Activated naive CD4-positive, alpha-beta T cell treated with anti-CD3 and anti-CD28 coated beads for 36 hours (primary cell): Measurements from ENCODE around the gene PUDP. TPM values are rescaled to one million over a fixed set of nuclear protein-coding genes. Genes with fewer than 3 reads are reported as not detected.
"Not testable (repeated sequence)": the region's sequence is repeated elsewhere in the genome, so short reads cannot be mapped to it uniquely, and the experiment has no call there.

ENCODE experiments used
- CTCF ChIA-PET: fragments of 350-600 bp; sonication (Branson Sonifier 250); formaldehyde crosslinking; loops from one replicate; lab custom pipeline; 2021; ENCODE audit warnings: antibody characterized with exemption; lab: Charles Lee
- DNase-seq: peaks from one replicate; pipeline ENCODE4 v3.0.0-alpha.2; 2020
- H3K27ac Mint-ChIP-seq: one replicate; pipeline ENCODE4 v1.8.0; 2021; ENCODE audit warnings: mild to moderate bottlenecking, mixed read lengths
- H3K27me3 Mint-ChIP-seq: one replicate; pipeline ENCODE4 v1.8.0; 2021; ENCODE audit warnings: low read depth, mixed read lengths
- H3K36me3 Mint-ChIP-seq: one replicate; pipeline ENCODE4 v1.8.0; 2021; ENCODE audit warnings: low read depth, mixed read lengths
- H3K4me1 Mint-ChIP-seq: one replicate; pipeline ENCODE4 v1.8.0; 2021; ENCODE audit warnings: low read depth, mixed read lengths
- H3K4me3 Mint-ChIP-seq: one replicate; pipeline ENCODE4 v1.8.0; 2021; ENCODE audit warnings: mild to moderate bottlenecking, moderate library complexity, mixed read lengths
- H3K9me3 Mint-ChIP-seq: one replicate; pipeline ENCODE4 v1.8.0; 2021; ENCODE audit warnings: mixed read lengths
- intact Hi-C: fragments of 100-400 bp; cut with micrococcal nuclease; formaldehyde crosslinking; loops from one replicate; pipeline ENCODE4 v1.15.1; 2023
- microRNA-seq: library from miRNA; unstranded; fragments of <30 nt; microRNA quantifications from one replicate; pipeline ENCODE4 v1.2.0, GENCODE V29; 2022; ENCODE audit warnings: borderline microRNAs expressed, borderline replicate concordance
- total RNA-seq, 2 experiments: library from RNA; stranded (reverse); gene quantifications; one replicate each; pipeline ENCODE4 v1.2.3, GENCODE V29; 2021

PUDP gene
- total RNA-seq, 2 experiments from 2014 or later: 10.7 to 13.6 TPM

DNA sequence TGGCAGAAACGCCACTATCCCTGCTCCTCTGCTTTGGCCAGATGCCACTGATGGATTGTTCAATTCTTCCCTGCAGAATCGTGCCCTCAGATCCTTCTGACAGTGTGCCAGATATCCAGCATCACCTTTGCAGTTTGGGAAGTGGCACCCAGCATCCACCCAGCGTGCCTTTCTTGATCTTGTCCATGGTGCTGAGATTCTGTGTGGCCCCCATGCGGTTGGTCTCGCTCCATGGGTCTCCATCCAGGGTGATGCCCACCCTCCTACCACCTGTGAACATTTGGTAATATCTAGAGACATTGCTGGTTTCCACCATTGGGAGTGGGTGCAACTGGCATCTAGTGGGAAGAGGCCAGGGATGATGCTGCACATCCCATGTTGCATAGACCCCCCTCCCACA lies 121.6 kb downstream of the PUDP start:
- H3K4me3 Mint-ChIP-seq, H3K27ac Mint-ChIP-seq, H3K4me1 Mint-ChIP-seq, H3K9me3 Mint-ChIP-seq, H3K27me3 Mint-ChIP-seq, H3K36me3 Mint-ChIP-seq, intact Hi-C loops, CTCF ChIA-PET, DNase-seq: not testable (repeated sequence)

DNA sequence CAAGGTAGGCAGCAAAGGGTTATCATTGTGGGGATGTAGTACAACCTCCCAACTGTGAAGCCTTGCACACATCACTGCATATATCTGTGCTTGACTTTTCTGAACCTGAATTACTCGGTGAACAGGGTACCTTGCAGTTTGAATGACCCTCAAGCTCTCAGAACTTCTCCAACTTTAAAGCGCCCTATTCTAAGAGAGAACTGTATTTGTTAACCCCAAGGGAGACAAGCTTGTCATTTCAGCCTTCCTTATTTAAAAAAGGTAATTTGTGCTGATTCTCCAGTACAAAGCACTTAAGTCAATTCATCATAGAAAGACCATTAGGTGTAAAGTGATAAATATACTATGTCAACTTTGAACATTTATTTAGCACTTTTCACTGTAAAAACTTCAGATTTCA lies 122.5 kb downstream of the PUDP start:
- no peak overlapping the region for H3K4me3 Mint-ChIP-seq
- H3K27me3 Mint-ChIP-seq: no peaks in the 10 kb centered on the region
- no peak overlapping the region for H3K27ac Mint-ChIP-seq
- no peak for DNase-seq
- H3K36me3 Mint-ChIP-seq: no peaks in the 10 kb centered on the region
- no peaks in the 10 kb centered on the region for H3K9me3 Mint-ChIP-seq
- CTCF ChIA-PET: no interaction called here
- no peaks in the 10 kb centered on the region for H3K4me1 Mint-ChIP-seq
- intact Hi-C loops: no loop called here

DNA sequence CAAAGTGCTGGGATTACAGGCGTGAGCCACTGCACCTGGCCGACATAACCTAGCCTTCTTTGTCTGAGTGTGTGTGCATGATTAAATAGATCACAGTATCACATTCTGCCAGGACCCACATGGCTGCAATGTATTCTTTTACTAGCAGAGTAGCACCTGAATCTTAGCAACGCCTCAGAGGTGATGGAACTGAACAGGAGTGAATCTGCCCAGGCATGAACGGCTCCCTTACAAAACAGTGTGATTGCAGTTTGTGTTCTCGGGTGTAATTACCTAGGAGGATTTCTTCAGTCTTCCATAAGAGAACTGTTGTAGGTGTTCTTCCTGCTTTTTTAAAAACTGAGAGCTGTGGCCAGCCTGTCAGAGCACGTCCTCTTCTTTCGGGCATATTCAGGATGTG lies 123.1 kb downstream of the PUDP start:
- H3K4me3 Mint-ChIP-seq: no peak overlapping the region
- H3K27me3 Mint-ChIP-seq: no peaks in the 10 kb centered on the region
- H3K36me3 Mint-ChIP-seq: no peaks in the 10 kb centered on the region
- intact Hi-C loops: no loop called here
- CTCF ChIA-PET: no interaction called here
- H3K9me3 Mint-ChIP-seq: no peaks in the 10 kb centered on the region
- no peaks in the 10 kb centered on the region for H3K4me1 Mint-ChIP-seq
- DNase-seq: no peak
- no peak overlapping the region for H3K27ac Mint-ChIP-seq

DNA sequence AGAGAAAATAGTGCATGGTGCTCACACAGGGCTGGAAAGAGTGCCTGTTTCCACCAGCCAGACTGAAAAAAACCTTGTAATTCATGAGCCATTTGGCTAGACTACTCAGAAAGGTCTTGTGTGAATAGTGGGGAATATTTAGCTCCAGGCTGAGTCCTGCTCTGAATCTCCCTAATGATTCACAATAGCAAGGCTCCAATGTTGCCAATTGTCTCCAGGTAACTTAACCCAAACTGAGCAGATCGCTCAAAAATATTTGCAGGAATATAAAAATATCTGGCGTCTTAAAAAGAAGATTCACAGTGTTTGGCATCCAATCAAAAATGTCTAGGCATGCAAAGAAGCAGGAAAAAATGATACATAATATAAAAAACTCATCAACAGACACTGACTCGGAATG lies 125.0 kb downstream of the PUDP start:
- H3K36me3 Mint-ChIP-seq, H3K27me3 Mint-ChIP-seq, H3K4me3 Mint-ChIP-seq, DNase-seq, intact Hi-C loops, H3K9me3 Mint-ChIP-seq, CTCF ChIA-PET, H3K27ac Mint-ChIP-seq, H3K4me1 Mint-ChIP-seq: not testable (repeated sequence)

DNA sequence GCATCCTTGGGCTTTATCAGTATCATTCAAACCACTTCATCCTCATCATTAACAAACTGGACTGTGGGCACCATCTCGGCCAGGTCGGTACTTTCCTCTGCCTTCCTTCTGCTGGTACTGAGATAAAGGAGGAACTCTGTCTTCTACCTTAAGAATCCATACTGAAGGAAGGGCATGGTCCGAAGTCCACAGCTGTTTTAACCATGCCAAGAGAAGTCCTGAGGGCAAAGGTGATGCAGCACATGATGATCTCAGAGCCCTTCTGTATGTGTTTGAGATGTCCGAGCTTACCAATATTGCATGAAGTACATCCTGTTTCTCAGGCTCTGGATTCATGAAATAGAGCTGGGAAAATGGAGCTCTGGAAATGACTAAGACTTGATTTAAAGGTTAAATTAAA lies 126.0 kb downstream of the PUDP start:
- Mint-ChIP-seq H3K4me3 (no peak overlapping the region), H3K27me3 (no peaks in the 10 kb centered on the region), H3K27ac (no peak overlapping the region), H3K4me1 (no peaks in the 10 kb centered on the region), H3K9me3 (no peaks in the 10 kb centered on the region), H3K36me3 (no peaks in the 10 kb centered on the region)
- CTCF ChIA-PET: no interaction called here
- DNase-seq: no peak
- intact Hi-C loops: no loop called here

DNA sequence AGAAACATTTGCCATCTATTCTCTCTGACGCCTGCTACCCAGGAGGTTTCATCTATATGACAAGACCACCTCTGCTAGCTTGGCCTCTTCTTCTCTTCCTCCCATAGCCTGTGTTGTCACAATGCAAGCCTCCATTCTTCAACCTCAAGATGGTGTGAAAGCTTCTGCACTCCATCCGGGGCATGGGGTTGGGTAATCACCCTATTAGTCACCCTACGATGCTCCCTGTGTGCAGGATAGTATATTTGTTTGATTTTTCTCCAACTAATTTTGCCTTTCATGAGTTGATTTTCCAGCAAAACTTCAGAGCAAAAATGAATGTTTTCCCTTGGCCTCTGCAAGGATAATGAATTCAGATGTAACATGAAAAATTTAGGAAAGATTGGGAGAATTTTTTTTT lies 128.4 kb downstream of the PUDP start:
- DNase-seq: no peak
- H3K9me3 Mint-ChIP-seq: no peaks in the 10 kb centered on the region
- H3K4me3 Mint-ChIP-seq: no peak overlapping the region
- CTCF ChIA-PET: no interaction called here
- H3K27ac Mint-ChIP-seq: no peak overlapping the region
- no peaks in the 10 kb centered on the region for H3K36me3 Mint-ChIP-seq
- intact Hi-C loops: no loop called here
- no peaks in the 10 kb centered on the region for H3K27me3 Mint-ChIP-seq
- no peaks in the 10 kb centered on the region for H3K4me1 Mint-ChIP-seq

DNA sequence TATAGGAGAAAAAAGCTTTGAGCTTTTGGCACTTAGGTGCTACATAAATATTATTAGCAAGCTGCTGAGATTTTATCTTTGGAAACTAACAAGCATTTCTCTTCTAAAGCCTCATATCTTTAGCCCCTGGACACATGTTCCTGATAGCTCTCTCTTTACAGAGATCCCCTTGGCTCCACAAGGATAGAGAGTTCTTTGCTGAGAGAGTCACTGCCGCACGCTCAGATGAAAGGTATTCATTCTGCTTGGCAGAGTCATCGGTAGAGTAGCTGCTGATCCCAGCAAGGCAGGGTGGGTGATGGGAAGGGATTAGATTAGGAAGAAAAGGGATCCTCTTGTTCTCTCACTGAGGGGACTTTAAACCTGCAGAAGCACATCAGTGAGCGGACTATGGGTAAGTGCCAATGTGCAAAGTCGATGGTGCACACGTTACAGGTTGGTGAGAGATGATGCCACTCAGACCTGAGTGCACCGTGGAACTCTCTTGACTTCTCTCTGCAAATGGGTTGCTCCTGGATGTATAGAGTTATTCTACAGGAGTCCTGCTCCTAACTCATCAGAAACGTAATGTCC lies 135.6 kb downstream of the PUDP start:
- H3K4me3 Mint-ChIP-seq, H3K27me3 Mint-ChIP-seq, intact Hi-C loops, H3K9me3 Mint-ChIP-seq, H3K27ac Mint-ChIP-seq, DNase-seq, CTCF ChIA-PET, H3K4me1 Mint-ChIP-seq, H3K36me3 Mint-ChIP-seq: not testable (repeated sequence)

DNA sequence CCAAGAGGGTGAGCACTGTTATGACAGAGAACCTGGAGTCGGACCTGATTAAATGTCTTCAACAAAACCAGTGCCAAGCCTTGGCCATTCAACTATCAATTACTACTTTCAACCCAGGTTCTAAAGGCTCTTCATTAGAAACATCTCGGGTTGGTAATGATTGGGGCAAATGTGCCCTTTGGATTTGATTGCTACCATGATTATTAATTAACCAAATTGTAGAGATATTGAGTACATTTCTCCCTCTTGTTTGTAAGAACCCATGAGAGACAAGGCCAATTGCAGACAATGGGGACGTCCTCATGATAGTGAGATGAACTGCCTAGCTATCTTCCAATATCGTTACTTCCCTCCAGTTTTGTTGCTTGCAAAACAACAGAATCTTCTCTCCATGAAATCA lies 137.1 kb downstream of the PUDP start:
- H3K27ac Mint-ChIP-seq, CTCF ChIA-PET, H3K27me3 Mint-ChIP-seq, intact Hi-C loops, H3K4me1 Mint-ChIP-seq, DNase-seq, H3K4me3 Mint-ChIP-seq, H3K36me3 Mint-ChIP-seq, H3K9me3 Mint-ChIP-seq: not testable (repeated sequence)

DNA sequence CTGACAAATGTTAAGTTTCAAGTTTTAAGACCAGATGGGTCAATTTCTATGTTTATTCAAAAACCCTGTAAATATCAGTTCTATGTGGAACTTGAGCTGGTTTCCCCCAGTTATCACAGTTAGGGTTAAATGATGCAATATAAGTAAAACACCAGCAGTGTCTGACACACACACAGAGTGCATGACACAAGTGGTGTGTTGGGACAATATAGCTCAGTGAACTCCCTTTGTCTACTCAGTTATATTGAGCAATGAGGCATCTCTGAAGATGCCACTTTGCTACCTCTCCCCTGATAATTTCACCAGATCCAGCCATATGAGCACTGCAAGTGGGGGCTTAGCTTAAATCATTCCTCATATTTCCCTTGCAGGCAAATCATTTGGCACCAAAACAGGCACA lies 140.6 kb downstream of the PUDP start:
- H3K9me3 Mint-ChIP-seq, H3K4me1 Mint-ChIP-seq, H3K4me3 Mint-ChIP-seq, CTCF ChIA-PET, H3K27ac Mint-ChIP-seq, H3K27me3 Mint-ChIP-seq, DNase-seq, H3K36me3 Mint-ChIP-seq, intact Hi-C loops: not testable (repeated sequence)

Small RNA genes lying within 50 kb of the gene (microRNA-seq; reads per million reads assigned to microRNA genes)
- gene MIR4767: not detected

Other genes starting within 250 kb of the PUDP start
- under 1 TPM; 0.32 to 0.38 TPM for gene STS, start 441 bp downstream of the PUDP start, total RNA-seq